Tibial artery (tissue), 4 donors: ENCODE measurements around the gene MAPK8.
"Not testable (repeated sequence)": the region's sequence is repeated elsewhere in the genome, so short reads cannot be mapped to it uniquely, and the experiment has no call there.

Experiments used
- DNase-seq, 2 donors: peaks; one replicate each; pipeline ENCODE4 v3.0.0-alpha.2; 2019
- H3K27ac ChIP-seq, 2 donors: fragments of 200-600 bp; sonication (generic) in 1 of 2; 1 replicate in 1 of 2; 2 replicates in 1 of 2; pipeline ENCODE4 v1.5.1; 2018 to 2019; ENCODE audit warnings: mild to moderate bottlenecking in 1 of 2
- H3K27me3 ChIP-seq, 2 donors: fragments of 200-600 bp; sonication (generic) in 1 of 2; one replicate each; pipeline versions ENCODE4 v1.5.1 to v1.6.0; 2016 to 2019
- H3K36me3 ChIP-seq, 3 donors: fragments of 200-600 bp; sonication (generic) in 2 of 3; one replicate each; pipeline ENCODE4 v1.5.1; 2016 to 2019; ENCODE audit warnings: mild to moderate bottlenecking in 2 of 3
- H3K4me1 ChIP-seq, 4 donors: fragments of 200-600 bp; sonication (generic) in 2 of 4; 1 replicate in 3 of 4; 2 replicates in 1 of 4; pipeline ENCODE4 v1.5.1; 2016 to 2019
- H3K4me3 ChIP-seq, 2 donors: fragments of 200-600 bp; sonication (generic) in 1 of 2; 1 replicate in 1 of 2; 2 replicates in 1 of 2; pipeline ENCODE4 v1.5.1; 2018 to 2019; ENCODE audit warnings: mild to moderate bottlenecking in 2 of 2
- H3K9me3 ChIP-seq, 3 donors: fragments of 200-600 bp; sonication (generic) in 1 of 3; one replicate each; pipeline ENCODE4 v1.5.1; 2016 to 2019
- intact Hi-C: fragments of 100-400 bp; cut with DNase I; formaldehyde crosslinking; loops from one replicate; pipeline ENCODE4 v1.15.0; 2023; ENCODE audit warnings: low total_unique reads
- TF ChIP-seq, protein P1 (sequence below), 2 experiments: fragments of 200-600 bp in 1 of 2; fragments of 450-650 bp in 1 of 2; IDR thresholded peaks; one replicate each; pipeline ENCODE4 v1.5.1; 2017 to 2019; ENCODE audit warnings: antibody characterized with exemption in 2 of 2, mild to moderate bottlenecking in 1 of 2, moderate library complexity in 1 of 2

Gene MAPK8

DNA sequence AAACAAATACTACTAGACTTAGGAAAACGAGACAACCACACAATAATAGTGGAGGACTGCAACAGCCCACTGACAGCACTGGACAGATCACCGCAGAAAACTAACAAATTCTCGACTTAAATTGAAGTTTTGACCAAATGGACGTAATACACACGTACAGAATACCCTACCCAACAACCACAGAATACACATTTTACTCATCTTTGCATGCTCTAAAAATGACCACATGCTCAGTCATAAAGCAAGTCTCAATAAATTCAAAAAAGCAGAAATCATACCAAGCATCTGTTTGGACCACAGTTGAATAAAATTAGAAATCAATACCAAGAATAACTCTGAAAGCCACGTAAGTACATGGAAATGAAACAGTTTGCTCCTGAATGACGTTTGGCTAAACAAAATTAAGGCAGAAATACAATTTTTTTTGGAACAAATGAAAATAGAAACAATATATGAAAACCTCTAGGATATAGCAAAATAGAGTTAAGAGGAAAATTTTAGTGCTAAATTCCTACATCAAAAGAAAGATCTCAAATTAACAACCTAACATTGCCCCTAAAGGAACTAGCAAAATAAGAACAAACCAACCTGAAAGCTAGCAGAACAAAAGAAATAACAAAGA, 30.6 kb downstream of the MAPK8 start:
- Histone ChIP-seq H3K27ac (no peak overlapping the region), H3K27me3 (no peaks in the 10 kb centered on the region), H3K9me3 (no peaks in the 10 kb centered on the region), H3K36me3 (no peaks in the 10 kb centered on the region), H3K4me1 (no peaks in the 10 kb centered on the region), H3K4me3 (no peak overlapping the region)
- intact Hi-C loops = no loop called here
- TF ChIP-seq, protein P1, sequence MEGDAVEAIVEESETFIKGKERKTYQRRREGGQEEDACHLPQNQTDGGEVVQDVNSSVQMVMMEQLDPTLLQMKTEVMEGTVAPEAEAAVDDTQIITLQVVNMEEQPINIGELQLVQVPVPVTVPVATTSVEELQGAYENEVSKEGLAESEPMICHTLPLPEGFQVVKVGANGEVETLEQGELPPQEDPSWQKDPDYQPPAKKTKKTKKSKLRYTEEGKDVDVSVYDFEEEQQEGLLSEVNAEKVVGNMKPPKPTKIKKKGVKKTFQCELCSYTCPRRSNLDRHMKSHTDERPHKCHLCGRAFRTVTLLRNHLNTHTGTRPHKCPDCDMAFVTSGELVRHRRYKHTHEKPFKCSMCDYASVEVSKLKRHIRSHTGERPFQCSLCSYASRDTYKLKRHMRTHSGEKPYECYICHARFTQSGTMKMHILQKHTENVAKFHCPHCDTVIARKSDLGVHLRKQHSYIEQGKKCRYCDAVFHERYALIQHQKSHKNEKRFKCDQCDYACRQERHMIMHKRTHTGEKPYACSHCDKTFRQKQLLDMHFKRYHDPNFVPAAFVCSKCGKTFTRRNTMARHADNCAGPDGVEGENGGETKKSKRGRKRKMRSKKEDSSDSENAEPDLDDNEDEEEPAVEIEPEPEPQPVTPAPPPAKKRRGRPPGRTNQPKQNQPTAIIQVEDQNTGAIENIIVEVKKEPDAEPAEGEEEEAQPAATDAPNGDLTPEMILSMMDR (IDR thresholded peaks at IDR 0.05) = no peak
- no peak for DNase-seq

DNA sequence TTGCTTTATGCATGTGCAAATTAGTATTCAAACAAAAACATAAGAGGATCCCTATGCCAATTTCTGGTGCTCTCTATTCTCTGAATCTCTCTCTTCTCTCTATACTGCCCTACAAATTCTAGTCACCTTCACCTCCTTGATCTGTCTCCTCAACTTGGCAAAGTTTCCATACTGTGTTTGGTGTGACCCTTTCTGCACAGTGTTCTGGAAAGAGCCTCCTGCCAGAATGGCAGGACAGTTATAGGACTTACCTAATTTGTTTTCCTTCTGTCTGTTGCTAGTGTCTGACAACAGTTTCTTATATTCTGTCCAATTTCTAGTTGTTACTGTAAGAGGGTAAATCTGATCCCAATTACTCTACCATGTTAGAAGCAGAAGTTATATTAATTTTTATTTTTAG, 34.3 kb downstream of the MAPK8 start:
- Histone ChIP-seq H3K27ac (no peak overlapping the region), H3K9me3 (no peaks in the 10 kb centered on the region), H3K27me3 (no peaks in the 10 kb centered on the region), H3K4me3 (no peak overlapping the region), H3K4me1 (no peaks in the 10 kb centered on the region), H3K36me3 (no peaks in the 10 kb centered on the region)
- DNase-seq = no peak
- TF ChIP-seq, protein P1 (IDR thresholded peaks at IDR 0.05) = no peak
- intact Hi-C loops = no loop called here

DNA sequence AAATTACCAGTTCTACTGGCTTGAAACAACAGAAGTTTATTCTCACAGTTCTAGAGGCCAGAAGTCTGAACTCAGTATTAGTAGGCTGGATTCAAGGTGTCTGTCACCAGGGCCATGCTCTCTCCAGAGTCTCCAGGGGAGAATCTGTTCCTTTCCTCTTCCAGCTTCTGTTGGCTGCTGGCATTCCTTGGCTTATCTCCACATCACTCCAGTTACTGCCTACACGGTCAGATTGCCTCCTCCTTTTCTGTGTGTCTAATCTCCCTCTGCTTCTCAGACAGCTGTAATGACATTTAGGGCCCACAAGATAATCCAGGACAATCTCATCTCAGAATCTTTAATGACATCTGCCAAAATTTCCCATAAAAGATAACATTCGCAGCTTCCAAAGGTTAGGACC, 36.6 kb downstream of the MAPK8 start:
- H3K4me1 ChIP-seq = no peaks in the 10 kb centered on the region
- DNase-seq = no peak
- H3K9me3 ChIP-seq = no peaks in the 10 kb centered on the region
- intact Hi-C loops = no loop called here
- no peak overlapping the region for H3K4me3 ChIP-seq
- H3K27me3 ChIP-seq = no peaks in the 10 kb centered on the region
- no peak overlapping the region for H3K27ac ChIP-seq
- TF ChIP-seq, protein P1 (IDR thresholded peaks at IDR 0.05) = no peak
- H3K36me3 ChIP-seq = no peaks in the 10 kb centered on the region

DNA sequence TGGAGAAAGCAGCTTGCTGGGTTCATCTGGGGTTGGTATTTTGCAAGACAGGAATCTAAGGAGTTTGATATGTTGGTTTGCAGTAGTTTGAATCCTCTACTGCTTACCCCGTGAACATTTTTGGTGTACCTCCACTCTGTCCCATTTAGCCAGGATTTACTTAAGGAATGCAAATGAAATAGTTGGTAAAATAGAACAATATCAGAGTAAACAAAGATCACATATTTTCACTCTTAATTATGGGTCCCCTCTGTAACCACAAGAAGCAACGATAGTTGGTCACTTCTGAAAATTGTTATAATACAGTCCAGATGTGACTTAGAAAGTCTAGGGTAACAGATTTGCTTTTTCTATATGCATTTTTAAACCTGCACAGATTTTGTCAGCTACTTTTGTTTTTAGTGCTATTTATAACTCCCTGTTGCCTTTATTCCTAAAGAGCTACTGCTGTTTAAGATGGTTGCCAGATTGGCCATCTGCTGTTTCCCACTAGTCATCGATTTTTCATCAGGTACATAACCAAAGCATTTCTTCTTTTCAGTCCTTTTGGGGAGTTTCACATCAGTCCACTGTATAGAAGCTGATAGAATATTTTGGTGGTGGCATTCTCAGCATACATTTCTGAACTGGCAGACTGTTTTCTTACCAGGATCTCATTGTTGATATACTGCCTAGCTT, 37.6 kb downstream of the MAPK8 start:
- no peak overlapping the region for H3K27ac ChIP-seq
- TF ChIP-seq, protein P1 (IDR thresholded peaks at IDR 0.05) = no peak
- no peaks in the 10 kb centered on the region for H3K4me1 ChIP-seq
- H3K4me3 ChIP-seq = no peak overlapping the region
- no peak for DNase-seq
- no peaks in the 10 kb centered on the region for H3K27me3 ChIP-seq
- intact Hi-C loops = no loop called here
- no peaks in the 10 kb centered on the region for H3K36me3 ChIP-seq
- peaks cover 0 to 5% (median 0%) of the 10 kb centered on the region in 3 donors for H3K9me3 ChIP-seq

- DNase-seq, H3K36me3 ChIP-seq, intact Hi-C loops, H3K27me3 ChIP-seq, H3K27ac ChIP-seq, H3K9me3 ChIP-seq, H3K4me1 ChIP-seq, H3K4me3 ChIP-seq: not testable (repeated sequence)
These were observed 39.8 kb downstream of the MAPK8 start for GRCh38 chr10:48346248-48346647.

DNA sequence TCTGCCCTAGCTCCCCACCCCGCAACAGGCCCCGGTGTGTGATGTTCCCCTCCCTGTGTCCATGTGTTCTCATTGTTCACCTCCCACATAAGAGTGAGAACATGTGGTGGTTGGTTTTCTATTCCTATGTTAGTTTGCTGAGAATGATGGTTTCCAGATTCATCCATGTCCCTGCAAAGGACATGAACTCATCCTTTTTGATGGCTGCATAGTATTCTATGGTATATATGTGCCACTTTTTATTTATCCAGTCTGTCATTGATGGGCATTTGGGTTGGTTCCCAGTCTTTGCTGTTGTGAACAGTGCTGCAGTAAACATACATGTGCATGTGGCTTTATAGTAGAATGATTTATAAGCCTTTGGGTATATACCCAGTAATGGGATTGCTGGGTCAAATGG, 41.1 kb downstream of the MAPK8 start:
- H3K4me1 ChIP-seq, H3K36me3 ChIP-seq, H3K27me3 ChIP-seq, H3K4me3 ChIP-seq, H3K27ac ChIP-seq, H3K9me3 ChIP-seq, intact Hi-C loops, DNase-seq: not testable (repeated sequence)

- H3K27ac ChIP-seq, H3K9me3 ChIP-seq, H3K27me3 ChIP-seq, H3K36me3 ChIP-seq, intact Hi-C loops, H3K4me1 ChIP-seq, DNase-seq, H3K4me3 ChIP-seq: not testable (repeated sequence)
These were observed 41.5 kb downstream of the MAPK8 start for GRCh38 chr10:48347943-48348342.
